ENCODE results near the gene ATP8B4.

Gene ATP8B4

GRCh38 chr15:49857496-49858475 lies 261.2 kb downstream of the ATP8B4 start:
- no peaks in the 10 kb centered on the region for H3K27me3 ChIP-seq (ENCODE audit: control insufficient read depth in 2 of 2, insufficient read depth in 2 of 2, low read length in 2 of 2)
- H3K9ac ChIP-seq (ENCODE audit: low read depth in 1 of 2, low read length in 2 of 2) = no peak overlapping the region
- no peak overlapping the region for H3K27ac ChIP-seq (ENCODE audit: low read depth in 2 of 2, low read length in 2 of 2)
- no peak overlapping the region for H3K4me3 ChIP-seq (ENCODE audit: low read length in 2 of 2)
- H3K36me3 ChIP-seq (ENCODE audit: control insufficient read depth in 2 of 2, insufficient read depth in 2 of 2, low read length in 2 of 2) = no peaks in the 10 kb centered on the region
- H3K9me3 ChIP-seq (ENCODE audit: control insufficient read depth in 2 of 2, low read length in 2 of 2) = no peaks in the 10 kb centered on the region
- H3K4me1 ChIP-seq (ENCODE audit: control insufficient read depth in 2 of 2, insufficient read depth in 2 of 2, low read length in 2 of 2) = peaks cover 0 to 7% of the 10 kb centered on the region in 2 donors

- no peak overlapping the region for H3K9ac ChIP-seq (ENCODE audit: low read depth in 1 of 2, low read length in 2 of 2)
- H3K27me3 ChIP-seq (ENCODE audit: control insufficient read depth in 2 of 2, insufficient read depth in 2 of 2, low read length in 2 of 2) = no peaks in the 10 kb centered on the region
- H3K27ac ChIP-seq (ENCODE audit: low read depth in 2 of 2, low read length in 2 of 2) = peak overlapping the region in 1 of 2 donors; percentile 31
- H3K36me3 ChIP-seq (ENCODE audit: control insufficient read depth in 2 of 2, insufficient read depth in 2 of 2, low read length in 2 of 2) = no peaks in the 10 kb centered on the region
- peaks cover 0 to 7% of the 10 kb centered on the region in 2 donors for H3K4me1 ChIP-seq (ENCODE audit: control insufficient read depth in 2 of 2, insufficient read depth in 2 of 2, low read length in 2 of 2)
- no peak overlapping the region for H3K4me3 ChIP-seq (ENCODE audit: low read length in 2 of 2)
- H3K9me3 ChIP-seq (ENCODE audit: control insufficient read depth in 2 of 2, low read length in 2 of 2) = no peaks in the 10 kb centered on the region
Measured at GRCh38 chr15:49855917-49856637, 263.0 kb downstream of the ATP8B4 start.

DNA sequence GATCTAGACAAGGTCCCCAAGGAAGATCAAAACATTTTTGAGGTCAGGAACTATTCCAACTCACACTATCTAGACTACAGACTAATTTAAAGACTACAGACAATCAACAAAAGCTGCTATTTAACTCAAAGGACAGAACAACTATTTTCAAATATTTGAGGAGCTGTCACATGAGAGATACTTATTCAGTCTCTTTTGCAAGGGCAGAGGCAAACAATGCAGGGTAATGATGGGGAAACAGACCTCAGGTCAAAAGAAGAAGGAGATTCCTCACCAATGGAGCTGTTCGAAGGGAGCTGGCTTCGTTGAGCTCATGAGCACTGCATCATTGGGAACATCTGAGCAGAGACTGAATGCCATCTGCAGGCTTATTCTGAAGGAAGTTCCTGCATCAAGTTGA lies 266.3 kb downstream of the ATP8B4 start:
- H3K27me3 ChIP-seq (ENCODE audit: control insufficient read depth in 2 of 2, insufficient read depth in 2 of 2, low read length in 2 of 2) = no peaks in the 10 kb centered on the region
- no peak overlapping the region for H3K4me3 ChIP-seq (ENCODE audit: low read length in 2 of 2)
- no peak overlapping the region for H3K27ac ChIP-seq (ENCODE audit: low read depth in 2 of 2, low read length in 2 of 2)
- H3K9ac ChIP-seq (ENCODE audit: low read depth in 1 of 2, low read length in 2 of 2) = no peak overlapping the region
- peaks cover 0 to 7% of the 10 kb centered on the region in 2 donors for H3K4me1 ChIP-seq (ENCODE audit: control insufficient read depth in 2 of 2, insufficient read depth in 2 of 2, low read length in 2 of 2)
- H3K36me3 ChIP-seq (ENCODE audit: control insufficient read depth in 2 of 2, insufficient read depth in 2 of 2, low read length in 2 of 2) = no peaks in the 10 kb centered on the region
- H3K9me3 ChIP-seq (ENCODE audit: control insufficient read depth in 2 of 2, low read length in 2 of 2) = no peaks in the 10 kb centered on the region

- peak overlapping the region in 1 of 2 donors; percentile 21 for H3K27ac ChIP-seq (ENCODE audit: low read depth in 2 of 2, low read length in 2 of 2)
- H3K27me3 ChIP-seq (ENCODE audit: control insufficient read depth in 2 of 2, insufficient read depth in 2 of 2, low read length in 2 of 2) = no peaks in the 10 kb centered on the region
- H3K4me3 ChIP-seq (ENCODE audit: low read length in 2 of 2) = no peak overlapping the region
- peaks cover 3 to 8% of the 10 kb centered on the region in 2 donors for H3K4me1 ChIP-seq (ENCODE audit: control insufficient read depth in 2 of 2, insufficient read depth in 2 of 2, low read length in 2 of 2)
- no peaks in the 10 kb centered on the region for H3K9me3 ChIP-seq (ENCODE audit: control insufficient read depth in 2 of 2, low read length in 2 of 2)
- H3K36me3 ChIP-seq (ENCODE audit: control insufficient read depth in 2 of 2, insufficient read depth in 2 of 2, low read length in 2 of 2) = no peaks in the 10 kb centered on the region
- no peak overlapping the region for H3K9ac ChIP-seq (ENCODE audit: low read depth in 1 of 2, low read length in 2 of 2)
Measured at GRCh38 chr15:49848807-49849206, 270.2 kb downstream of the ATP8B4 start.

DNA sequence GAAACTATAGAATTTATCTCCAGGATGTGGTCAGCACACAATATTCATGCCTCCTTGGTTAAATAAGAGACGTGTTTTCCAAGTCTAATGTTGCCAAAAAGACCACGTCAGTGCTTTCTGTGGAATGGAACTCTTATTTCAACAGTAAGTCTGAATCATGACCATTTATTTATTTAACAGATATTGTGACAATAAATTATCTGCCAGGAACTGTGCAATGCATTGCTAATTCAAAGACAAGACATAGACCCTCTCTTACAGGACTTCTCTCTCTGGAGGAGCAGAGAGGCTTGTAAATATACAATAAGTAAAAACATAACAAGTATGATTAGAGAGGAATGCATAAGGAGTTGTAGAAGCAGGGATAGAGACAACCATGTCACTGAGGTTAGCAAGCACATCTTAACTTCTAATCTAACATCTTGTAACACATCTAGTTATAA lies 270.7 kb downstream of the ATP8B4 start:
- Histone ChIP-seq H3K9ac (ENCODE audit: low read depth in 1 of 2, low read length in 2 of 2) (no peak overlapping the region), H3K4me3 (ENCODE audit: low read length in 2 of 2) (no peak overlapping the region), H3K9me3 (ENCODE audit: control insufficient read depth in 2 of 2, low read length in 2 of 2) (no peaks in the 10 kb centered on the region), H3K4me1 (ENCODE audit: control insufficient read depth in 2 of 2, insufficient read depth in 2 of 2, low read length in 2 of 2) (peaks cover 4 to 11% of the 10 kb centered on the region in 2 donors), H3K27me3 (ENCODE audit: control insufficient read depth in 2 of 2, insufficient read depth in 2 of 2, low read length in 2 of 2) (no peaks in the 10 kb centered on the region), H3K27ac (ENCODE audit: low read depth in 2 of 2, low read length in 2 of 2) (peak overlapping the region; percentile 10 to 59), H3K36me3 (ENCODE audit: control insufficient read depth in 2 of 2, insufficient read depth in 2 of 2, low read length in 2 of 2) (no peaks in the 10 kb centered on the region)

GRCh38 chr15:49847423-49848281 lies 271.4 kb downstream of the ATP8B4 start:
- H3K4me3 ChIP-seq (ENCODE audit: low read length in 2 of 2) = no peak overlapping the region
- H3K9ac ChIP-seq (ENCODE audit: low read depth in 1 of 2, low read length in 2 of 2) = no peak overlapping the region
- no peaks in the 10 kb centered on the region for H3K27me3 ChIP-seq (ENCODE audit: control insufficient read depth in 2 of 2, insufficient read depth in 2 of 2, low read length in 2 of 2)
- H3K27ac ChIP-seq (ENCODE audit: low read depth in 2 of 2, low read length in 2 of 2) = peak overlapping the region; percentile 17 to 59
- H3K4me1 ChIP-seq (ENCODE audit: control insufficient read depth in 2 of 2, insufficient read depth in 2 of 2, low read length in 2 of 2) = peaks cover 4 to 11% of the 10 kb centered on the region in 2 donors
- no peaks in the 10 kb centered on the region for H3K9me3 ChIP-seq (ENCODE audit: control insufficient read depth in 2 of 2, low read length in 2 of 2)
- no peaks in the 10 kb centered on the region for H3K36me3 ChIP-seq (ENCODE audit: control insufficient read depth in 2 of 2, insufficient read depth in 2 of 2, low read length in 2 of 2)

GRCh38 chr15:49844390-49844789 lies 274.6 kb downstream of the ATP8B4 start:
- H3K4me3 ChIP-seq (ENCODE audit: low read length in 2 of 2) = no peak overlapping the region
- H3K9ac ChIP-seq (ENCODE audit: low read depth in 1 of 2, low read length in 2 of 2) = no peak overlapping the region
- no peaks in the 10 kb centered on the region for H3K27me3 ChIP-seq (ENCODE audit: control insufficient read depth in 2 of 2, insufficient read depth in 2 of 2, low read length in 2 of 2)
- no peak overlapping the region for H3K27ac ChIP-seq (ENCODE audit: low read depth in 2 of 2, low read length in 2 of 2)
- H3K36me3 ChIP-seq (ENCODE audit: control insufficient read depth in 2 of 2, insufficient read depth in 2 of 2, low read length in 2 of 2) = no peaks in the 10 kb centered on the region
- no peaks in the 10 kb centered on the region for H3K9me3 ChIP-seq (ENCODE audit: control insufficient read depth in 2 of 2, low read length in 2 of 2)
- peaks cover 4 to 11% of the 10 kb centered on the region in 2 donors for H3K4me1 ChIP-seq (ENCODE audit: control insufficient read depth in 2 of 2, insufficient read depth in 2 of 2, low read length in 2 of 2)

GRCh38 chr15:49843725-49844124 lies 275.3 kb downstream of the ATP8B4 start:
- H3K4me1 ChIP-seq (ENCODE audit: control insufficient read depth in 2 of 2, insufficient read depth in 2 of 2, low read length in 2 of 2) = peaks cover 4 to 11% of the 10 kb centered on the region in 2 donors
- no peaks in the 10 kb centered on the region for H3K27me3 ChIP-seq (ENCODE audit: control insufficient read depth in 2 of 2, insufficient read depth in 2 of 2, low read length in 2 of 2)
- H3K4me3 ChIP-seq (ENCODE audit: low read length in 2 of 2) = no peak overlapping the region
- H3K27ac ChIP-seq (ENCODE audit: low read depth in 2 of 2, low read length in 2 of 2) = no peak overlapping the region
- H3K36me3 ChIP-seq (ENCODE audit: control insufficient read depth in 2 of 2, insufficient read depth in 2 of 2, low read length in 2 of 2) = no peaks in the 10 kb centered on the region
- H3K9me3 ChIP-seq (ENCODE audit: control insufficient read depth in 2 of 2, low read length in 2 of 2) = no peaks in the 10 kb centered on the region
- H3K9ac ChIP-seq (ENCODE audit: low read depth in 1 of 2, low read length in 2 of 2) = no peak overlapping the region

- Histone ChIP-seq H3K9me3 (ENCODE audit: control insufficient read depth in 2 of 2, low read length in 2 of 2) (no peaks in the 10 kb centered on the region), H3K27me3 (ENCODE audit: control insufficient read depth in 2 of 2, insufficient read depth in 2 of 2, low read length in 2 of 2) (no peaks in the 10 kb centered on the region), H3K9ac (ENCODE audit: low read depth in 1 of 2, low read length in 2 of 2) (no peak overlapping the region), H3K4me1 (ENCODE audit: control insufficient read depth in 2 of 2, insufficient read depth in 2 of 2, low read length in 2 of 2) (peaks cover 4 to 11% of the 10 kb centered on the region in 2 donors), H3K27ac (ENCODE audit: low read depth in 2 of 2, low read length in 2 of 2) (no peak overlapping the region), H3K4me3 (ENCODE audit: low read length in 2 of 2) (no peak overlapping the region), H3K36me3 (ENCODE audit: control insufficient read depth in 2 of 2, insufficient read depth in 2 of 2, low read length in 2 of 2) (no peaks in the 10 kb centered on the region)
Measured at GRCh38 chr15:49842031-49842730, 276.9 kb downstream of the ATP8B4 start.
